Measurements from ENCODE around the gene DCAF15. TPM values are rescaled to one million over a fixed set of nuclear protein-coding genes. Genes with fewer than 3 reads are reported as not detected.
A peak's percentile ranks its signal among the peaks of the same experiment; 100 is the strongest.

DCAF15 gene
- total RNA-seq, 5 donors from 2014 or later (not counting 1 experiment from before 2014, with no cell fraction given), result 67.3 to 118 (median 110) TPM

DNA sequence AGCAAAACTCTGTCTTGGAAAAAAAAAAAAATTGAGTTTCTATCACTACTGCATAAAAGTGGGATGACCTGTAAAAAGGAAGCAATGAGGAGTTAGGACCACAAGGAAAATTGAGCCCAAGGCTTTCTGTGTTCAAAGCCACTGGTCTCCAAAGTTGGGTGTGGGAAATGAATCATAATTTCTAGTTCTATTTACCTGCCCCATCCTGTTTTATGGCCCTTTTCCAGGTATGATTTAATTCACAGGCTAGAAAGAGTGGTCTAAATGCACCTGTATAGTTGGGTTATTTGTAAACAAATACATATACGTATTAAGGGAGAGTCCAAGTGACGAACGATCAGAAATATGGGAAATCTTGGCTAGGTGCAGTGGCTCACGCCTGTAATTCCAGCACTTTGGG lies 5.9 kb upstream of the DCAF15 start:
- WGBS (ENCODE audit: insufficient coverage), result no CpG with 5 or more reads among the region's 4 CpGs
- H3K27ac ChIP-seq (ENCODE audit: low read length), result no peak overlapping the region
- H3K36me3 ChIP-seq (ENCODE audit: control insufficient read depth in 2 of 2, extremely low read depth in 1 of 2, insufficient read depth in 1 of 2, low read length in 1 of 2), result no peaks in the 10 kb centered on the region
- H3K27me3 ChIP-seq (replicated peaks in 1 of 2; ENCODE audit: control insufficient read depth in 2 of 2, extremely low read depth in 1 of 2, insufficient read depth in 2 of 2, low read length in 1 of 2), result no peaks in the 10 kb centered on the region
- no peaks in the 10 kb centered on the region for H3K27me3 Mint-ChIP-seq
- H3K36me3 Mint-ChIP-seq, result no peaks in the 10 kb centered on the region
- H3K4me1 Mint-ChIP-seq, result no peaks in the 10 kb centered on the region
- DNase-seq (no peak), ATAC-seq (replicated peaks in 1 of 4) (no peak)
- no peaks in the 10 kb centered on the region for H3K9me3 ChIP-seq
- H3K4me3 ChIP-seq (ENCODE audit: control insufficient read depth in 1 of 2, extremely low read depth in 1 of 2, low read length in 1 of 2), result no peak overlapping the region
- H3K27ac Mint-ChIP-seq, result no peak overlapping the region
- H3K9me3 Mint-ChIP-seq, result peaks cover 0 to 2% (median 0%) of the 10 kb centered on the region in 3 donors
- ChIA-PET POLR2A (no interaction called here), CTCF (interaction anchor here (0.6 kb wide), 2 partner anchors 18 to 35 kb away, joined by 4 read pairs; no protein-coding TSS in a partner anchor)
- peaks cover 0 to under 1% of the 10 kb centered on the region in 2 experiments for H3K4me1 ChIP-seq (ENCODE audit: control insufficient read depth in 1 of 2, extremely low read depth in 1 of 2, insufficient read depth in 2 of 2, low read length in 2 of 2)
- H3K4me3 Mint-ChIP-seq, result no peak overlapping the region

DNA sequence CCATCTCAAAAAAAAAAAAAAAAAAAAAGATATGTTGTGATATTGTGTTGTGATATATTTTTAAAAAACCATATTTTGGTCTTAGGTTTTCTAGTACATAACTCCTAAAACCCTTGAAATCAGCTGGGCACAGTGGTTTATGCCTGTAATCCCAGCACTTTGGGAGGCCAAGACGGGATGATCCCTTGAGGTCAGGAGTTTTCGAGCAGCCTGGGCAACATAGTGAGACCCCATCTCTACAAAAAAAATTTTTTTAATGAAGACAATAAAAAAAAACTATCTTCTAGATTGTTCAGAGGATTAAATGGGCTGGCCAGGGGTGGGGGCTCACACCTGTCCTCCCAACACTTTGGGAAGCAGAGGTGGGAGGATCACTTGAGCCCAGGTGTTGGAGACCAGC lies 1.3 kb upstream of the DCAF15 start:
- Mint-ChIP-seq H3K27ac (no peak overlapping the region), H3K4me1 (peaks cover 13 to 28% (median 22%) of the 10 kb centered on the region in 3 donors), H3K4me3 (no peak overlapping the region), H3K27me3 (no peaks in the 10 kb centered on the region), H3K36me3 (peaks cover 3% of the 10 kb centered on the region), H3K9me3 (no peaks in the 10 kb centered on the region)
- ChIA-PET CTCF (interaction anchor here in 1 of 2 donors (0.6 to 0.9 kb wide), 2 partner anchors 32 to 48 kb away, joined by 4 read pairs; no protein-coding TSS in a partner anchor), POLR2A (no interaction called here)
- Histone ChIP-seq H3K4me3 (ENCODE audit: control insufficient read depth in 1 of 2, extremely low read depth in 1 of 2, low read length in 1 of 2) (no peak overlapping the region), H3K9me3 (no peaks in the 10 kb centered on the region), H3K27ac (ENCODE audit: low read length) (no peak overlapping the region), H3K4me1 (ENCODE audit: control insufficient read depth in 1 of 2, extremely low read depth in 1 of 2, insufficient read depth in 2 of 2, low read length in 2 of 2) (peaks cover 7 to 31% of the 10 kb centered on the region in 2 experiments), H3K27me3 (replicated peaks in 1 of 2; ENCODE audit: control insufficient read depth in 2 of 2, extremely low read depth in 1 of 2, insufficient read depth in 2 of 2, low read length in 1 of 2) (no peaks in the 10 kb centered on the region), H3K36me3 (ENCODE audit: control insufficient read depth in 2 of 2, extremely low read depth in 1 of 2, insufficient read depth in 1 of 2, low read length in 1 of 2) (peaks cover 7 to 20% of the 10 kb centered on the region in 2 donors)
- WGBS (ENCODE audit: insufficient coverage), result no CpG with 5 or more reads among the region's 2 CpGs
- no peak for DNase-seq
- ATAC-seq (replicated peaks in 1 of 4), result no peak

DNA sequence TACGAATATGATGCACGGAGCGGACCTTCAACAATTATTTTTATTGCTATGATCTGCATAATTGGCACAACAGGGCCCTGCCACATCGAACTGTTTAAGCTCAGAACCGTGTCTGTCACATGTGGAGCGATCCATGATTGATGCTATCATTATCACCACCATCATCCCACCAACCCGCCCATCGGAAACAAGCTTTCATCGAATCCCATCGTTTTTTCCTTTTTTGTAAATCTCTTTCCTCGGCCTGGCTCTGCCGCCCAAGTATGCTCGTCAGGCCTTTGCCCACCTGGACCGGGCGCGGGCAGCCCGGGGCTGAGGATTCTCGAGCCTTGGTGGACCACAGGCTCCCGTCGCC lies 533 bp upstream of the DCAF15 start:
- POLR2A ChIA-PET, result interaction anchor here (0.6 to 1.1 kb wide), 3 partner anchors 53 to 414 kb away, joined by 3 read pairs; partner anchors contain the start of gene RFX1 (in 1 of the 2)
- DNase-seq, result no peak

DNA sequence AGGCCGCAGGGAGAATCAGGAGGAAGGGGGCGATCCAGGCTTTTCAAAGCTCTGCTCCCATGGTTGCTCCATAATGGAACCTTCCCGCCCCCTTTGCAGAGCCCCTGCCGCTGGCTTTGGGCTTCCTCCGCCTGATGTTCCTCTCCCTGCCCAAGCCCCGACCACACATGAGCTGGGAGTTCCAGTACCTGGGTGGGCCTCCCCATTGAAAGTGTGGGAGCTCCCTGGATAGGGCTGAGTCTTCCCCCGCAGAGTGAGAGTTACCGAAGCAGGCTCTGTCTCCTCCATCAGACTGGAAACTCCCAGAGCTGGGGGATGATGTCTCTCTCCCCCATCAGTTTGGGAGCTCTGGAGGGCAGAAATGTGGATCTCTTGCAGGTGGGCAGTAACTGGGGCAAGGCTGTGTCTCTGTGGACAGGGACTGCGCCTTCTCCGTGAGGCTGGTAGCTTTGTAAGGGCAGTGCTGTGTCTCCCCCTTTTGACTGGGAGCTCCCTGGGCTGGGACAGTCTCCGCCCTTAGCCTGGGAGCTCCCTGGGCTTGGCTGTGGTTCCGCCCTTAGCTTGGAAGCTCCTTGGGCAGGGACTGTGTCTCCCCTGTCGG lies 722 bp downstream of the DCAF15 start:
- Mint-ChIP-seq H3K27me3 (no peaks in the 10 kb centered on the region), H3K9me3 (no peaks in the 10 kb centered on the region), H3K36me3 (peaks cover 10% of the 10 kb centered on the region), H3K27ac (peak overlapping the region; percentile 79 to 83), H3K4me1 (peaks cover 13 to 28% (median 23%) of the 10 kb centered on the region in 3 donors), H3K4me3 (peak overlapping the region; percentile 87 to 97 (median 90))
- Histone ChIP-seq H3K27me3 (replicated peaks in 1 of 2; ENCODE audit: control insufficient read depth in 2 of 2, extremely low read depth in 1 of 2, insufficient read depth in 2 of 2, low read length in 1 of 2) (no peaks in the 10 kb centered on the region), H3K9me3 (no peaks in the 10 kb centered on the region), H3K4me1 (ENCODE audit: control insufficient read depth in 1 of 2, extremely low read depth in 1 of 2, insufficient read depth in 2 of 2, low read length in 2 of 2) (peaks cover 7 to 31% of the 10 kb centered on the region in 2 experiments), H3K27ac (ENCODE audit: low read length) (peak overlapping the region; percentile 57), H3K4me3 (ENCODE audit: control insufficient read depth in 1 of 2, extremely low read depth in 1 of 2, low read length in 1 of 2) (peak overlapping the region; percentile 78 to 88), H3K36me3 (ENCODE audit: control insufficient read depth in 2 of 2, extremely low read depth in 1 of 2, insufficient read depth in 1 of 2, low read length in 1 of 2) (peaks cover 15 to 40% of the 10 kb centered on the region in 2 donors)
- POLR2A ChIA-PET, result interaction anchor here (0.5 to 1.4 kb wide), 6 partner anchors 25 to 507 kb away, joined by 3 to 8 read pairs (median 4); no protein-coding TSS in a partner anchor
- WGBS (ENCODE audit: insufficient coverage), result 38% methylated on average over 6 of the region's 13 CpGs
- no peak for ATAC-seq (replicated peaks in 1 of 4)
- DNase-seq, result peak in 3 of 35 experiments; percentile 11 to 20 (median 14)
- CTCF ChIA-PET, result interaction anchor here (0.5 to 1.7 kb wide), 5 partner anchors 19 to 619 kb away, joined by 3 to 10 read pairs (median 4); partner anchors contain the start of gene NDUFB7 (in 1 of the 2)

More for the DNA sequence above, 533 bp upstream of the DCAF15 start:
- Histone ChIP-seq H3K4me3 (ENCODE audit: control insufficient read depth in 1 of 2, extremely low read depth in 1 of 2, low read length in 1 of 2) (peak overlapping the region; percentile 2 to 78), H3K4me1 (ENCODE audit: control insufficient read depth in 1 of 2, extremely low read depth in 1 of 2, insufficient read depth in 2 of 2, low read length in 2 of 2) (peaks cover 7 to 31% of the 10 kb centered on the region in 2 experiments), H3K36me3 (ENCODE audit: control insufficient read depth in 2 of 2, extremely low read depth in 1 of 2, insufficient read depth in 1 of 2, low read length in 1 of 2) (peaks cover 10 to 27% of the 10 kb centered on the region in 2 donors), H3K27me3 (replicated peaks in 1 of 2; ENCODE audit: control insufficient read depth in 2 of 2, extremely low read depth in 1 of 2, insufficient read depth in 2 of 2, low read length in 1 of 2) (no peaks in the 10 kb centered on the region), H3K27ac (ENCODE audit: low read length) (peak overlapping the region; percentile 68), H3K9me3 (no peaks in the 10 kb centered on the region)
- Mint-ChIP-seq H3K9me3 (no peaks in the 10 kb centered on the region), H3K27ac (peak overlapping the region; percentile 90 to 95), H3K27me3 (no peaks in the 10 kb centered on the region), H3K4me1 (peaks cover 13 to 28% (median 22%) of the 10 kb centered on the region in 3 donors), H3K36me3 (peaks cover 6% of the 10 kb centered on the region), H3K4me3 (peak overlapping the region; percentile 90 to 97 (median 91))
- peak in 2 of 4 experiments; percentile 1 to 2 for ATAC-seq (replicated peaks in 1 of 4)
- CTCF ChIA-PET, result interaction anchor here (0.6 to 0.9 kb wide), 3 partner anchors 32 to 124 kb away, joined by 3 to 7 read pairs (median 4); no protein-coding TSS in a partner anchor
- WGBS (ENCODE audit: insufficient coverage), result 3% methylated on average over 13 of the region's 20 CpGs

DNA sequence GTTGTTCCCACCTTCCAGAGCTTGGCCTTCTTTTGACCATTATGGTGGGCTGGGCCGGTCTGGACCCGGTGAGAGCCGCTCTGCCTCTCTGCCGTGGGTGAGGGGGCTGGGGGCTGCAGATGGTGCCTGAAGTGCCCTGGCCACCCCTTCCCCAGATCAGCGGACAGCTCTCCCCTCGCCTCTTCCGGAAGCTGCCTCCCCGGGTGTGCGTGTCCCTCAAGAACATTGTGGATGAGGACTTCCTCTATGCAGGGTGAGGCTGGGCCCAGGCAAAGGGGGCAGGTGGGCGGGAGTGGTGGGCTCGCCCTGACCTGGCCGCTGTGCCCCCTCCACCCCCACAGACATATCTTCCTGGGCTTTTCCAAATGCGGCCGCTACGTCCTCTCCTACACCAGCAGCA lies 1.9 kb downstream of the DCAF15 start:
- H3K36me3 Mint-ChIP-seq, result peaks cover 16% of the 10 kb centered on the region
- ChIA-PET POLR2A (no interaction called here), CTCF (interaction anchor here in 1 of 2 donors (1.0 kb wide), 1 partner anchor 50 kb away, joined by 4 read pairs; no protein-coding TSS in a partner anchor)

DNA sequence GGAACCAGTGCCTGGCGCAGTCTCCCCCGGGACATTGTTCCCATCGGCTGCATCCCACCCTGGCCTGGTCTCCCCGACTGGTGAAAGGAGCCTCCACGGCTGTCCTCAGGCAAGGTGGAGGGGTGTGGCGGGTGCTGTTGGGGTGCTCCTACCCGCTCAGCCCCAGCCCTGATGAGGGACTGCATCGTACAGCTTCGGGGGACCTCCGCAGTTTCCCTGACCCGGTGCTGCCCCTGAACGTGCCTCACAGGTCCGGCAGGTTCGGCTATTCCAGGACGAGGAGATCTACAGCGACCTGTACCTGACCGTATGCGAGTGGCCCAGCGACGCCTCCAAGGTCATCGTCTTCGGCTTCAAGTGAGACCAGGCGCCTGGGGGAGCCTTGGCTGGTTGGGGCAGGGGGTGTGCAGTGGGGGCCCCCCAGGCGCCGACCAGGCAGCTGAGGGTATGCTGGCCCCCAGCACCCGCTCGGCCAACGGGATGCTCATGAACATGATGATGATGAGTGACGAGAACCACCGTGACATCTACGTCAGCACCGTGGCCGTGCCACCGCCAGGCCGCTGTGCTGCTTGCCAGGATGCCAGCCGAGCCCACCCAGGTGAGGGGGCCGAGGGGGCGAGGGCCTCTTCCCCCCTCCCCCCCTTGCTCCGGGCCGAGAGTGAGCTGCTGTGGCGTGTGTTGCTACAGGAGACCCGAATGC lies 3.5 kb downstream of the DCAF15 start:
- CTCF ChIA-PET, result no interaction called here
- Mint-ChIP-seq H3K36me3 (peaks cover 19% of the 10 kb centered on the region), H3K27me3 (no peaks in the 10 kb centered on the region), H3K27ac (no peak overlapping the region), H3K4me3 (no peak overlapping the region), H3K4me1 (peaks cover 13 to 28% (median 25%) of the 10 kb centered on the region in 3 donors), H3K9me3 (no peaks in the 10 kb centered on the region)
- Histone ChIP-seq H3K9me3 (no peaks in the 10 kb centered on the region), H3K4me3 (ENCODE audit: control insufficient read depth in 1 of 2, extremely low read depth in 1 of 2, low read length in 1 of 2) (no peak overlapping the region), H3K4me1 (ENCODE audit: control insufficient read depth in 1 of 2, extremely low read depth in 1 of 2, insufficient read depth in 2 of 2, low read length in 2 of 2) (peaks cover 7 to 36% of the 10 kb centered on the region in 2 experiments), H3K27me3 (replicated peaks in 1 of 2; ENCODE audit: control insufficient read depth in 2 of 2, extremely low read depth in 1 of 2, insufficient read depth in 2 of 2, low read length in 1 of 2) (no peaks in the 10 kb centered on the region), H3K36me3 (ENCODE audit: control insufficient read depth in 2 of 2, extremely low read depth in 1 of 2, insufficient read depth in 1 of 2, low read length in 1 of 2) (peaks cover 23 to 67% of the 10 kb centered on the region in 2 donors), H3K27ac (ENCODE audit: low read length) (no peak overlapping the region)
- no peak for ATAC-seq (replicated peaks in 1 of 4)
- no peak for DNase-seq
- WGBS (ENCODE audit: insufficient coverage), result 96% methylated on average over 42 of the region's 42 CpGs
- POLR2A ChIA-PET, result no interaction called here

More for the DNA sequence above, 1.9 kb downstream of the DCAF15 start:
- no peaks in the 10 kb centered on the region for H3K27me3 Mint-ChIP-seq
- H3K9me3 Mint-ChIP-seq, result no peaks in the 10 kb centered on the region
- WGBS (ENCODE audit: insufficient coverage), result 91% methylated on average over 9 of the region's 15 CpGs
- ATAC-seq (replicated peaks in 1 of 4) (no peak), DNase-seq (no peak)
- peak overlapping the region; percentile 87 to 97 (median 90) for H3K4me3 Mint-ChIP-seq
- H3K4me1 ChIP-seq (ENCODE audit: control insufficient read depth in 1 of 2, extremely low read depth in 1 of 2, insufficient read depth in 2 of 2, low read length in 2 of 2), result peaks cover 7 to 32% of the 10 kb centered on the region in 2 experiments
- H3K27ac ChIP-seq (ENCODE audit: low read length), result no peak overlapping the region
- peaks cover 13 to 28% (median 25%) of the 10 kb centered on the region in 3 donors for H3K4me1 Mint-ChIP-seq
- no peaks in the 10 kb centered on the region for H3K27me3 ChIP-seq (replicated peaks in 1 of 2; ENCODE audit: control insufficient read depth in 2 of 2, extremely low read depth in 1 of 2, insufficient read depth in 2 of 2, low read length in 1 of 2)
- H3K27ac Mint-ChIP-seq, result peak overlapping the region; percentile 79 to 83
- peaks cover 20 to 52% of the 10 kb centered on the region in 2 donors for H3K36me3 ChIP-seq (ENCODE audit: control insufficient read depth in 2 of 2, extremely low read depth in 1 of 2, insufficient read depth in 1 of 2, low read length in 1 of 2)
- no peak overlapping the region for H3K4me3 ChIP-seq (ENCODE audit: control insufficient read depth in 1 of 2, extremely low read depth in 1 of 2, low read length in 1 of 2)
- no peaks in the 10 kb centered on the region for H3K9me3 ChIP-seq

Measured in T-cell (primary cell).